Keratinocyte (primary cell): ENCODE results near the gene RRAGC. TPM values are rescaled to one million over a fixed set of nuclear protein-coding genes. Genes with fewer than 3 reads are reported as not detected.

Source experiments
- DNase-seq: peaks from one replicate; pipeline ENCODE4 v3.0.0-alpha.2; 2011; ENCODE audit warnings: low read depth, missing footprints, low spot score
- FAIRE-seq: peaks from 2 replicates; lab custom pipeline; 2011; peaks lifted over from hg19 to GRCh38; lab: Jason Lieb, UNC
- H2AFZ ChIP-seq: 2 replicates; pipeline ENCODE4 v1.6.0; 2012; ENCODE audit warnings: low read length, control low read depth, inconsistent platforms; ENCODE audit not compliant: control insufficient read depth
- H3K27ac ChIP-seq: 2 replicates; pipeline ENCODE4 v1.5.1; 2011; ENCODE audit warnings: low read length; ENCODE audit not compliant: control insufficient read depth, insufficient read depth
- H3K27me3 ChIP-seq: 3 replicates; pipeline ENCODE4 v1.6.0; 2011; ENCODE audit warnings: low read length; ENCODE audit not compliant: control insufficient read depth, insufficient read depth; ENCODE audit errors: extremely low read depth
- H3K36me3 ChIP-seq, 2 experiments: 2 replicates in 1 of 2; 3 replicates in 1 of 2; pipeline ENCODE4 v1.5.1; 2011; ENCODE audit warnings: low read length in 2 of 2, mild to moderate bottlenecking in 1 of 2; ENCODE audit not compliant: control insufficient read depth in 2 of 2, insufficient read depth in 2 of 2; ENCODE audit errors: extremely low read depth in 1 of 2
- H3K4me1 ChIP-seq: 3 replicates; pipeline ENCODE4 v1.5.1; 2011; ENCODE audit warnings: low read length; ENCODE audit not compliant: control insufficient read depth, insufficient read depth; ENCODE audit errors: extremely low read depth
- H3K4me2 ChIP-seq: 3 replicates; pipeline ENCODE4 v1.6.0; 2011; ENCODE audit warnings: low read depth, low read length; ENCODE audit not compliant: control insufficient read depth, insufficient read depth; ENCODE audit errors: extremely low read depth
- H3K4me3 ChIP-seq, 3 experiments: fragments of 200-600 bp in 1 of 3; sonication (generic) in 1 of 3; 2 replicates in 2 of 3; 3 replicates in 1 of 3; pipeline ENCODE4 v1.5.1; 2011 to 2016; ENCODE audit warnings: low read length in 3 of 3, mild to moderate bottlenecking in 3 of 3, control low read depth in 2 of 3, inconsistent platforms in 1 of 3, low read depth in 1 of 3, mixed read lengths in 1 of 3, mixed run types in 1 of 3, moderate library complexity in 1 of 3; ENCODE audit not compliant: control insufficient read depth in 2 of 3, insufficient read depth in 2 of 3; ENCODE audit errors: extremely low read depth in 1 of 3
- H3K79me2 ChIP-seq: 2 replicates; pipeline ENCODE4 v1.6.0; 2012; ENCODE audit warnings: low read length; ENCODE audit not compliant: control insufficient read depth, insufficient read depth
- H3K9ac ChIP-seq: 3 replicates; pipeline ENCODE4 v1.6.0; 2011; ENCODE audit warnings: low read length; ENCODE audit not compliant: control insufficient read depth, insufficient read depth; ENCODE audit errors: extremely low read depth
- H3K9me1 ChIP-seq: 3 replicates; pipeline ENCODE4 v1.6.0; 2011; ENCODE audit warnings: low read length; ENCODE audit not compliant: control insufficient read depth, insufficient read depth; ENCODE audit errors: extremely low read depth
- H3K9me3 ChIP-seq: 2 replicates; pipeline ENCODE4 v1.5.1; 2012; ENCODE audit warnings: low read depth, low read length; ENCODE audit not compliant: control insufficient read depth
- H4K20me1 ChIP-seq: 3 replicates; pipeline ENCODE4 v1.6.0; 2011; ENCODE audit warnings: low read length; ENCODE audit not compliant: control insufficient read depth, insufficient read depth; ENCODE audit errors: extremely low read depth
- EZH2 ChIP-seq: IDR thresholded peaks from one replicate; pipeline ENCODE4 v1.6.1; 2012; ENCODE audit warnings: inconsistent platforms, mild to moderate bottlenecking, low read length, moderate library complexity
- dilution Hi-C: fragments of 300-500 bp; cut with MboI; formaldehyde crosslinking; loops from one replicate; pipeline ENCODE4 v1.7.0; 2020; ENCODE audit warnings: low sequenced_read_pairs; ENCODE audit not compliant: extremely low pct_ligation_motif_present
- polyA plus RNA-seq, 5 experiments: library from polyadenylated mRNA; depleted of rRNA in 3 of 5; stranded (reverse) in 3 of 5; stranded (forward) in 1 of 5; unstranded in 1 of 5; fragments of >200 nt; gene quantifications; 1 replicate in 1 of 5; 2 replicates in 3 of 5; 3 replicates in 1 of 5; pipeline versions ENCODE4 v1.2.1 to v1.2.3, GENCODE V29; 2011 to 2012; ENCODE audit warnings: missing spikeins in 2 of 5, low read depth in 1 of 5, low replicate concordance in 1 of 5
- TF ChIP-seq, protein P1 (sequence below), 3 experiments: IDR thresholded peaks in 1 of 3; conservative IDR thresholded peaks in 1 of 3; optimal IDR thresholded peaks in 1 of 3; 2 replicates in 2 of 3; 3 replicates in 1 of 3; pipeline versions ENCODE3 to v1.5.1; 2011; ENCODE audit warnings: low read length in 3 of 3, mild to moderate bottlenecking in 3 of 3, moderate library complexity in 2 of 3, control low read depth in 1 of 3, inconsistent platforms in 1 of 3; ENCODE audit not compliant: insufficient read depth in 2 of 3; ENCODE audit errors: extremely low read depth in 1 of 3

The RRAGC gene
- polyA plus RNA-seq, 1 donor (not counting 4 experiments of a cell fraction or from before 2014, with no cell fraction given), result 37.8 TPM

DNA sequence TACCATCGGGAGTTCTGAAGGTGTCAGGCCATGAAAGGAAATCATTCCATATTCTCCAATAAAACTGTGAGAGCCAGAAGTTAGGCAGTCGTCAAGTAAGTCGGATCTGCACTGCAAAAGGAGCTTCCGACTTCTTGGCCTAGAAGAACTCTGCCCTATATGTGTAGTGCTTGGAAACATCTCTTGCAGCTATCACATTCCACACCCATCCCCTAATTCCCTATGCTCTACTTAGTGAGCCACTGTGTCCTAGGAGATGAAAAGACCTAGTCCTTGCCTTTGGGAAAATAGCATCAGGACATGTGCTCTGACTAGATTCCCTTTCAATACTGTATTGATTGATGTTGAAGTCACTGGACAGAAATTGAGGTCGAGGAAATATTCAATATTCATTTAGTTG lies 30.0 kb upstream of the RRAGC start:
- Histone ChIP-seq H3K4me3 (no peak overlapping the region), H4K20me1 (no peaks in the 10 kb centered on the region), H2AFZ (no peak overlapping the region), H3K79me2 (no peaks in the 10 kb centered on the region), H3K9me3 (no peaks in the 10 kb centered on the region), H3K36me3 (peaks cover 0 to 1% of the 10 kb centered on the region in 2 experiments), H3K27me3 (no peaks in the 10 kb centered on the region), H3K4me1 (no peaks in the 10 kb centered on the region), H3K9me1 (no peaks in the 10 kb centered on the region), H3K9ac (no peak overlapping the region), H3K4me2 (no peak overlapping the region), H3K27ac (no peak overlapping the region)
- dilution Hi-C loops, result no loop called here
- DNase-seq (no peak), FAIRE-seq (no peak)
- TF ChIP-seq, protein P1, sequence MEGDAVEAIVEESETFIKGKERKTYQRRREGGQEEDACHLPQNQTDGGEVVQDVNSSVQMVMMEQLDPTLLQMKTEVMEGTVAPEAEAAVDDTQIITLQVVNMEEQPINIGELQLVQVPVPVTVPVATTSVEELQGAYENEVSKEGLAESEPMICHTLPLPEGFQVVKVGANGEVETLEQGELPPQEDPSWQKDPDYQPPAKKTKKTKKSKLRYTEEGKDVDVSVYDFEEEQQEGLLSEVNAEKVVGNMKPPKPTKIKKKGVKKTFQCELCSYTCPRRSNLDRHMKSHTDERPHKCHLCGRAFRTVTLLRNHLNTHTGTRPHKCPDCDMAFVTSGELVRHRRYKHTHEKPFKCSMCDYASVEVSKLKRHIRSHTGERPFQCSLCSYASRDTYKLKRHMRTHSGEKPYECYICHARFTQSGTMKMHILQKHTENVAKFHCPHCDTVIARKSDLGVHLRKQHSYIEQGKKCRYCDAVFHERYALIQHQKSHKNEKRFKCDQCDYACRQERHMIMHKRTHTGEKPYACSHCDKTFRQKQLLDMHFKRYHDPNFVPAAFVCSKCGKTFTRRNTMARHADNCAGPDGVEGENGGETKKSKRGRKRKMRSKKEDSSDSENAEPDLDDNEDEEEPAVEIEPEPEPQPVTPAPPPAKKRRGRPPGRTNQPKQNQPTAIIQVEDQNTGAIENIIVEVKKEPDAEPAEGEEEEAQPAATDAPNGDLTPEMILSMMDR (optimal IDR thresholded peaks at IDR 0.05 in 1 of 3, IDR thresholded peaks at IDR 0.05 in 1 of 3, conservative IDR thresholded peaks at IDR 0.05 in 1 of 3; ENCODE audit: extremely low read depth in 1 of 3, insufficient read depth in 2 of 3, low read length in 3 of 3), result no peak
- no peak for TF ChIP-seq EZH2

DNA sequence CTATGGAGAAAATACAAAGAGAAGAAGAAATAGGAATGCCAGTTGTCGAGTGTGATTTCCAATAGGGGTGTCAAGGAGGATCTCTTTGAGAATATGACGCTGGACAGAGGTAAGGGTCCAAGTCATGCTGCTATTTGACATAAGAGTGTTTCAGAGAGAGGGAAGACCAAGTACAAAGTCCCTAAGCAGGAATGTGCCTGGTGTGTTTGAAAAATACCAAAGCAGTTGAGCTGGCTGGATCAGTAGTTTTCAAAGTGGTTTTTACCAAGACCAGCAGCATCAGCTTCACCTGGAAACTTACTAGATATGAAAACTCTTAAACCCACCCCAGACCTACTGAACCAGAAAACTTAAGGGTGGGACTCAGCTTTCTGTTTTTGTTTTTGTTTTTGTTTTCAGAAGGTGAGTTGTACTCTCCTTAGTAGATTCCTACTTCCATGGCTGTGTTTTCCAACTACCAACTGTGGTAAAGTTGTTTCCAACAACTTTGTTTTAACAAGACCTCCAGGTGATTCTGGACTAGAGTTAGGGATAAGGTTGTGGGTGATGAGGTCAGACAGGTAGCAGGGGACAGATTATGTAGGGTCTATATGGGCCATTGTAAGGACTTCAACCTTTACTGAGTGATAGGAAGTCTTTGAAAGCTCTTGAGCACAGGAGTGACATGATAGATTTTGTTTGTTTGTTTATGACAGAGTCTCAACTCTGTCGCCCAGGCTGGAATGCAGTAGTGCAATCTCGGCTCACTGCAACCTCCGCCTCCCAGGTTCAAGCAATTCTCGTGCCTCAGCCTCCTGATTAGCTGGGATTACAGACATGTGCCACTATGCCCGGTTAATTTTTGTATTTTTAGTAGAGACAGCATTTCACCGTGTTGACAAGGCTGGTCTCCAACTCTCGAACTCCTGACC lies 29.1 kb upstream of the RRAGC start:
- Histone ChIP-seq H4K20me1 (no peaks in the 10 kb centered on the region), H3K9me1 (no peaks in the 10 kb centered on the region), H3K4me2 (no peak overlapping the region), H3K27me3 (no peaks in the 10 kb centered on the region), H3K27ac (no peak overlapping the region), H3K4me1 (no peaks in the 10 kb centered on the region), H2AFZ (no peak overlapping the region), H3K79me2 (no peaks in the 10 kb centered on the region), H3K9ac (no peak overlapping the region), H3K4me3 (no peak overlapping the region), H3K36me3 (peaks cover 0 to 1% of the 10 kb centered on the region in 2 experiments), H3K9me3 (no peaks in the 10 kb centered on the region)
- no peak for DNase-seq
- dilution Hi-C loops, result no loop called here
- no peak for TF ChIP-seq EZH2
- no peak for FAIRE-seq
